ENCODE results near the gene SLC6A6. TPM values are rescaled to one million over a fixed set of nuclear protein-coding genes. Genes with fewer than 3 reads are reported as not detected.

The SLC6A6 gene
- total RNA-seq, 1 donor from 2014 or later: 129 TPM

GRCh38 chr3:14488286-14489041, 86.1 kb downstream of the SLC6A6 start:
- intact Hi-C loops (cut with DNase I): no loop called here
- no peak for DNase-seq (ENCODE audit: low spot score)

- intact Hi-C loops (cut with DNase I): no loop called here
- DNase-seq (ENCODE audit: low spot score): no peak
Observed at GRCh38 chr3:14489641-14490040, 87.2 kb downstream of the SLC6A6 start.

- no peak for DNase-seq (ENCODE audit: low spot score)
- intact Hi-C loops (cut with DNase I): no loop called here
Observed at GRCh38 chr3:14490255-14490654, 87.8 kb downstream of the SLC6A6 start.

GRCh38 chr3:14490831-14491230, 88.4 kb downstream of the SLC6A6 start:
- DNase-seq (ENCODE audit: low spot score): no peak
- intact Hi-C loops (cut with DNase I): no loop called here

- no peak for DNase-seq (ENCODE audit: low spot score)
- intact Hi-C loops (cut with DNase I): no loop called here
Observed at GRCh38 chr3:14491396-14492190, 89.2 kb downstream of the SLC6A6 start.

- no peak for DNase-seq (ENCODE audit: low spot score)
- intact Hi-C loops (cut with DNase I): no loop called here
Observed at GRCh38 chr3:14492948-14493881, 90.8 kb downstream of the SLC6A6 start.

GRCh38 chr3:14494279-14494972, 92.0 kb downstream of the SLC6A6 start:
- intact Hi-C loops (cut with DNase I): no loop called here
- DNase-seq (ENCODE audit: low spot score): no peak

GRCh38 chr3:14494973-14495300, 92.5 kb downstream of the SLC6A6 start:
- no peak for DNase-seq (ENCODE audit: low spot score)
- intact Hi-C loops (cut with DNase I): no loop called here

- no peak for DNase-seq (ENCODE audit: low spot score)
- intact Hi-C loops (cut with DNase I): no loop called here
Observed at GRCh38 chr3:14496351-14496750, 93.9 kb downstream of the SLC6A6 start.

GRCh38 chr3:14497321-14497720, 94.9 kb downstream of the SLC6A6 start:
- DNase-seq (ENCODE audit: low spot score): no peak
- intact Hi-C loops (cut with DNase I): no loop called here

GRCh38 chr3:14502472-14502871, 100.1 kb downstream of the SLC6A6 start:
- intact Hi-C loops (cut with DNase I): loop anchor here (10.0 kb wide), 1 partner anchor 282 kb away; no protein-coding TSS in a partner anchor
- no peak for DNase-seq (ENCODE audit: low spot score)

- DNase-seq (ENCODE audit: low spot score): peak; percentile 50
- intact Hi-C loops (cut with DNase I): loop anchor here (10.0 kb wide), 1 partner anchor 282 kb away; no protein-coding TSS in a partner anchor
Observed at GRCh38 chr3:14503033-14503705, 100.8 kb downstream of the SLC6A6 start.

GRCh38 chr3:14503706-14504065, 101.3 kb downstream of the SLC6A6 start:
- intact Hi-C loops (cut with DNase I): loop anchor here (10.0 kb wide), 1 partner anchor 281 kb away; no protein-coding TSS in a partner anchor
- peak; percentile 41 for DNase-seq (ENCODE audit: low spot score)

GRCh38 chr3:14505001-14505802, 102.8 kb downstream of the SLC6A6 start:
- DNase-seq (ENCODE audit: low spot score): peak; percentile 63
- intact Hi-C loops (cut with DNase I): loop anchor here (5.0 to 10.0 kb wide), 2 partner anchors 102 to 280 kb away; no protein-coding TSS in a partner anchor

GRCh38 chr3:14505803-14506500, 103.5 kb downstream of the SLC6A6 start:
- intact Hi-C loops (cut with DNase I): loop anchor here (5.0 to 10.0 kb wide), 2 partner anchors 101 to 279 kb away; no protein-coding TSS in a partner anchor
- DNase-seq (ENCODE audit: low spot score): peak; percentile 67

- peak; percentile 57 for DNase-seq (ENCODE audit: low spot score)
- intact Hi-C loops (cut with DNase I): loop anchor here (5.0 to 10.0 kb wide), 2 partner anchors 101 to 278 kb away; no protein-coding TSS in a partner anchor
Observed at GRCh38 chr3:14506626-14507304, 104.4 kb downstream of the SLC6A6 start.
